Thoracic aorta (tissue), 2 donors: ENCODE data around the gene PEX7. TPM values are rescaled to one million over a fixed set of nuclear protein-coding genes. Genes with fewer than 3 reads are reported as not detected.

Source experiments
- ATAC-seq: fragments of 150-250 bp; one replicate; pipeline ENCODE4 v1.8.0; 2017; ENCODE audit warnings: low read depth; ENCODE audit not compliant: insufficient number of reproducible peaks, low FRiP score
- DNase-seq: peaks from one replicate; pipeline ENCODE4 v3.0.0-alpha.2; 2020; ENCODE audit warnings: low spot score
- H3K27ac ChIP-seq, 2 donors: fragments of 200-600 bp; sonication (generic); 1 replicate in 1 of 2; 2 replicates in 1 of 2; pipeline ENCODE4 v1.5.1; 2016; ENCODE audit warnings: mild to moderate bottlenecking in 2 of 2, moderate library complexity in 2 of 2
- H3K27me3 ChIP-seq: fragments of 200-600 bp; sonication (generic); replicated peaks from 2 replicates; pipeline ENCODE4 v1.6.0; 2016; ENCODE audit warnings: mild to moderate bottlenecking; ENCODE audit not compliant: insufficient read depth
- H3K36me3 ChIP-seq: fragments of 200-600 bp; sonication (generic); one replicate; pipeline ENCODE4 v1.5.1; 2016
- H3K4me1 ChIP-seq, 2 donors: fragments of 200-600 bp; sonication (generic); 1 replicate in 1 of 2; 2 replicates in 1 of 2; pipeline versions ENCODE4 v1.5.1 to v1.6.0; 2016; ENCODE audit warnings: low read depth in 2 of 2, mild to moderate bottlenecking in 1 of 2; ENCODE audit not compliant: control insufficient read depth in 1 of 2
- H3K4me3 ChIP-seq: fragments of 200-600 bp; sonication (generic); 2 replicates; pipeline ENCODE4 v1.5.1; 2016; ENCODE audit warnings: mild to moderate bottlenecking
- H3K9me3 ChIP-seq: fragments of 200-600 bp; sonication (generic); 2 replicates; pipeline ENCODE4 v1.5.1; 2016
- CTCF ChIP-seq: fragments of 200-600 bp; sonication (generic); IDR thresholded peaks from one replicate; pipeline ENCODE4 v1.5.1; 2019; ENCODE audit warnings: antibody characterized with exemption
- total RNA-seq, 2 donors: library from RNA; depleted of rRNA; stranded (reverse); fragments of >200 nt; gene quantifications; one replicate each; pipeline versions ENCODE4 v1.1.0 to v1.2.3, GENCODE V29; 2016

Gene PEX7
- total RNA-seq, 2 donors from 2014 or later: 7.6 TPM

GRCh38 chr6:136923116-136923953 lies 100.9 kb downstream of the PEX7 start:
- DNase-seq: no peak
- Histone ChIP-seq H3K27me3 (peaks cover 13% of the 10 kb centered on the region), H3K9me3 (no peaks in the 10 kb centered on the region), H3K4me3 (peak overlapping the region; percentile 80), H3K36me3 (no peaks in the 10 kb centered on the region), H3K27ac (no peak overlapping the region), H3K4me1 (peaks cover 28 to 35% of the 10 kb centered on the region in 2 donors)
- no peak for ATAC-seq
- TF ChIP-seq CTCF: no peak

GRCh38 chr6:136923954-136924673 lies 101.7 kb downstream of the PEX7 start:
- H3K9me3 ChIP-seq: no peaks in the 10 kb centered on the region
- no peak overlapping the region for H3K27ac ChIP-seq
- peaks cover 13% of the 10 kb centered on the region for H3K27me3 ChIP-seq
- no peaks in the 10 kb centered on the region for H3K36me3 ChIP-seq
- peak overlapping the region; percentile 80 for H3K4me3 ChIP-seq
- H3K4me1 ChIP-seq: peaks cover 28 to 35% of the 10 kb centered on the region in 2 donors
- no peak for ATAC-seq
- DNase-seq: no peak
- no peak for TF ChIP-seq CTCF

GRCh38 chr6:136926383-136926782 lies 104.0 kb downstream of the PEX7 start:
- no peak for DNase-seq
- Histone ChIP-seq H3K27ac (no peak overlapping the region), H3K9me3 (no peaks in the 10 kb centered on the region), H3K4me3 (no peak overlapping the region), H3K27me3 (peaks cover 2% of the 10 kb centered on the region), H3K4me1 (peaks cover 16 to 21% of the 10 kb centered on the region in 2 donors), H3K36me3 (no peaks in the 10 kb centered on the region)
- ATAC-seq: no peak
- TF ChIP-seq CTCF: no peak

GRCh38 chr6:136927292-136927691 lies 104.9 kb downstream of the PEX7 start:
- no peak for DNase-seq

More at GRCh38 chr6:136927292-136927691, 104.9 kb downstream of the PEX7 start:
- H3K4me1 ChIP-seq: peaks cover 11 to 12% of the 10 kb centered on the region in 2 donors
- no peak for ATAC-seq
- H3K4me3 ChIP-seq: no peak overlapping the region
- no peaks in the 10 kb centered on the region for H3K36me3 ChIP-seq
- no peaks in the 10 kb centered on the region for H3K27me3 ChIP-seq
- no peak for TF ChIP-seq CTCF
- H3K27ac ChIP-seq: no peak overlapping the region
- no peaks in the 10 kb centered on the region for H3K9me3 ChIP-seq
